Stimulated activated CD4-positive, alpha-beta T cell treated with anti-CD3 and anti-CD28 coated beads, Interleukin-12 subunit alpha, Interleukin-12 subunit beta, amount 100 ng/mL, for 48 hours (primary cell): ENCODE results near the gene NDUFV3.
"Not testable (repeated sequence)": the region's sequence is repeated elsewhere in the genome, so short reads cannot be mapped to it uniquely, and the experiment has no call there.

Experiments used
- DNase-seq, 3 donors: peaks; one replicate each; pipeline ENCODE4 v3.0.0-alpha.2; 2020; ENCODE audit warnings: low read depth in 2 of 3, low spot score in 1 of 3

NDUFV3 gene

GRCh38 chr21:42887326-42887725 is 5.8 kb upstream of the NDUFV3 start:
- no peak for DNase-seq

- DNase-seq: no peak
Measured at GRCh38 chr21:42892582-42892930, 553 bp upstream of the NDUFV3 start.

- DNase-seq: no peak
Measured at GRCh38 chr21:42900446-42900845, 7.3 kb downstream of the NDUFV3 start.

DNA sequence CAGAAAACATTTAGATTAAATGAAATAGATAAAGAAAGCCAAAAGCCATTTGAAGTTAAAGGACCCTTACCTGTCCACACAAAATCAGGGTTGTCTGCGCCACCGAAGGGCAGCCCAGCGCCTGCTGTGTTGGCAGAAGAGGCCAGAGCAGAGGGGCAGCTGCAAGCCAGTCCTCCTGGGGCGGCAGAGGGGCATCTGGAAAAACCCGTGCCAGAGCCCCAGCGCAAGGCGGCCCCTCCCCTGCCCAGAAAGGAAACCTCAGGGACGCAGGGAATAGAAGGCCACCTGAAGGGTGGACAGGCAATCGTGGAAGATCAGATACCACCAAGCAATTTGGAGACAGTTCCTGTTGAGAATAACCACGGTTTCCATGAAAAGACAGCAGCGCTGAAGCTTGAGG is 10.7 kb downstream of the NDUFV3 start:
- DNase-seq: no peak

DNA sequence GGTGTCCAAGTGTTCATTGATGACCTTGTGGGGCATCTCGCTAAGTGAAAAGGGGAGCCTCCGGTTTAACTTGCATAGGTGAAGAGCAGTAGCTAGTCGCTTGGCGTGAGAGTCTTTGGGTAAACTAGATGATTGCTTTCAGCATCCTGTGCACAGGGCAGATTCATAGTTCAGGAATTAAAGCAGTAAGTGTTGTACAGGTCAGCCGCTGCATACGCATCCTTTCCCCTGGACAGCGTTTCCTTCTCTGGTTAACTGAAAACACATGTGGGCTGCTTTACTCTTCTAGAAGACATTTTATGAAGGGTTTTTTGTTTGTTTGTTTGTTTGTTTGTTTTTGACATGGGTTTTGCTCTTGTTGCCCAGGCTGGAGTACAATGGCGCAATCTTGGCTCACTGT is 12.1 kb downstream of the NDUFV3 start:
- no peak for DNase-seq

DNA sequence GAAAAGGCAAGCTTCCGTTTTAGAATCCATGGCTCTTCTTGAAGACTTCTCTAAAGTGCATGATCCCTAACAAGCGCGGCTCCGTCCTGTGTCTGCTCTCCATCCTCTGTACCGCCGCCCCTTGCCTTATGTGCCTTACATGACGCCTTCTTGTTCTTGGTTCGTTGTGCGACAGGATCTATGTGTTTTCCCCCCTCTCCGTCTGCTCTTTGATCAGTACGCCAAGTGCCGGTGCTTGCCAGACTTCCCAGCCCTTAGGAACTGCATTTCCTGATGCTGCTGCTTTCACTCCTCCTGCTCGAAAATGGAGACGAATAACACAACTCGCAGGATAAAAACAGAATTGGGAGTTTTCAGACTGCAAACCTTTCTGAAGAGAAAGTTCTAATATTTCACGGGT is 13.1 kb downstream of the NDUFV3 start:
- DNase-seq: no peak

DNA sequence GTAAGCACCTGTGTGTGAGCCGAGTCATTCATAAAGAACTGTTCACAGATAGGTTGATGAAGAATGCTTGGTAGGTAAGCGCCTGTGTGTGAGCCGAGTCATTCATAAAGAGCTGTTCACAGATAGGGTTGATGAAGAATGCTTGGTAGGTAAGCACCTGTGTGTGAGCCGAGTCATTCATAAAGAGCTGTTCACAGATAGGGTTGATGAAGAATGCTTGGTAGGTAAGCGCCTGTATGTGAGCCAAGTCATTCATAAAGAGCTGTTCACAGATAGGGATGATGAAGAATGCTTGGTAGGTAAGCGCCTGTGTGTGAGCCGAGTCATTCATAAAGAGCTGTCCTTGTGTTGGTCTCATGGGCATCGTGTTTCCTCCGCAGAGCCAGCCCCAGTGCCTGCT is 15.4 kb downstream of the NDUFV3 start:
- DNase-seq: not testable (repeated sequence)

- not testable (repeated sequence) for DNase-seq
Measured at GRCh38 chr21:42911920-42912319, 18.8 kb downstream of the NDUFV3 start.

GRCh38 chr21:42913476-42913875 is 20.4 kb downstream of the NDUFV3 start:
- DNase-seq: no peak

GRCh38 chr21:42918291-42918690 is 25.2 kb downstream of the NDUFV3 start:
- no peak for DNase-seq

DNA sequence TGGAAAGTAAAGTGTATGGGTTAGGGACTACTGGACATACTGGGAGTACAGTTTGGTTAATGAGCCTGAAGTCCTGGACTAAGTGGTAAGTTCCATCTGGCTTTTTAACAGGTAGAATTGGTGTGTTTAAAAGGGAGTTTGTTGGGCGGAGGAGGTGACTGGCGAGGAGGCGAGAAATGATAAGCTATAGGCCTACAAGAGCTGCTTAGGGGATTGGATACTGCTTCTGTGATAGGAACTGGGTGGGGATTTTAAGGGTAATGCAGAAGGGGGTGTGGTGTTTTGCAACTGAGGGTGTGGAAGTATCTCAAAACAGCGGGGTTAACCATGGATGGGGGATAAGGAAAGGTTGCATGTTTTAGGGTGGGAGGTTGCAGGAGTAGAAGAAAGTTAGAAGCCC is 28.8 kb downstream of the NDUFV3 start:
- no peak for DNase-seq

- no peak for DNase-seq
Measured at GRCh38 chr21:42922918-42923317, 29.8 kb downstream of the NDUFV3 start.

- DNase-seq: peak; percentile 65 to 76 (median 68)
Measured at GRCh38 chr21:42923553-42924432, 30.7 kb downstream of the NDUFV3 start.

GRCh38 chr21:42924433-42924751 is 31.3 kb downstream of the NDUFV3 start:
- no peak for DNase-seq

GRCh38 chr21:42925114-42925926 is 32.2 kb downstream of the NDUFV3 start, which contains the start of gene ERVH48-1:
TSS of gene ERVH48-1 (minus strand) at chr21:42925630. CDS start at chr21:42919006, 6,624 bp downstream.
- DNase-seq: no peak

DNA sequence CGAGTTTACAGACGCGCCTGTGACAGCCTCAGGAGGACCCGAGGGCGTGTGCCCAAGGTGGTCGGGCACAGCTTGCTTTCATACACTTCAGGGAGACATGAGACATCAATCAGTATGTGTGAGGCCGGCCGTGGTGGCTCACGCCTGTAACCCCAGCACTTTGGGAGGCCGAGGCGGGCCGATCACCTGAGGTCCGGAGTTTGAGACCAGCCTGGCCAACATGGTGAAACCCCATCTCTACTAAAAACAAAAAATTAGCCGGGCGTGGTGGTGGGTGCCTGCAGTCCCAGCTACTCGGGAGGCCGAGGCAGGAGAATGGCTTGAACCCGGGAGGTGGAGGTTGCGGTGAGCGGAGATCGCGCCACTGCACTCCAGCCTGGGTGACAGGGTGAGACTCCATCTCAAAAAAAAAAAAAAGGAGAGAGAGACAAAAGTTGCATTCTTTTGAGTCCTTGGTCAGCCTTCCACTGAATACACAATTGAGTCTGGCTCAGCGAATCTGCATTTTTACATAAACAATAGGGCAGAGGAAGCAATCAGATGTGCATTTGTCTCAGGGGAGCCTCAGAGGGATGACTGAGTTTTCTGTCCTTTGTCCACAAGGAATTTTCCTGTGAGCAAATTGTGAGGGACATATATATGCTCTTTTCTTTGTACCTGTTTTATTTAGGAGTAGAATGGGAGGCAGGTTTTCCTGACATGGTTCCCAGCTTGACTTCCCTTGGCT is 34.5 kb downstream of the NDUFV3 start:
- DNase-seq: not testable (repeated sequence)

DNA sequence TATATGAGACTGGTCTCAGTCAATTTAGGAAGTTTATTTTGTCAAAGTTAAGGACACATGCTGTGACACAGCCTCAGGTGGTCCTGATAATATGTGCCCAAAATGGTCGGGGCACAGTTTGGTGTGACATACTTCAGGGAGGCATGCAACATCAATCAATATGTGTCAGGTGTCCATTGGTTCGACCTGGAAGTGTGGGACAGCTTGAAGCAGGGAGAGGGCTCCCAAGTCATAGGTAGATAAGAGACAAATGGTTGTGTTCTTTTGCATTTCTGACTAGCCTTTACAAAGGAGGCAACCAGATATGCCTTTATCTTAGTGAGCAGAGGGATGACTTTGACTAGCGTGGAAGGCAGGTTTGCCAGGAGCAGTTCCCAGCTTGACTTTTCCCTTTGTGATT is 36.9 kb downstream of the NDUFV3 start:
- DNase-seq: no peak

DNA sequence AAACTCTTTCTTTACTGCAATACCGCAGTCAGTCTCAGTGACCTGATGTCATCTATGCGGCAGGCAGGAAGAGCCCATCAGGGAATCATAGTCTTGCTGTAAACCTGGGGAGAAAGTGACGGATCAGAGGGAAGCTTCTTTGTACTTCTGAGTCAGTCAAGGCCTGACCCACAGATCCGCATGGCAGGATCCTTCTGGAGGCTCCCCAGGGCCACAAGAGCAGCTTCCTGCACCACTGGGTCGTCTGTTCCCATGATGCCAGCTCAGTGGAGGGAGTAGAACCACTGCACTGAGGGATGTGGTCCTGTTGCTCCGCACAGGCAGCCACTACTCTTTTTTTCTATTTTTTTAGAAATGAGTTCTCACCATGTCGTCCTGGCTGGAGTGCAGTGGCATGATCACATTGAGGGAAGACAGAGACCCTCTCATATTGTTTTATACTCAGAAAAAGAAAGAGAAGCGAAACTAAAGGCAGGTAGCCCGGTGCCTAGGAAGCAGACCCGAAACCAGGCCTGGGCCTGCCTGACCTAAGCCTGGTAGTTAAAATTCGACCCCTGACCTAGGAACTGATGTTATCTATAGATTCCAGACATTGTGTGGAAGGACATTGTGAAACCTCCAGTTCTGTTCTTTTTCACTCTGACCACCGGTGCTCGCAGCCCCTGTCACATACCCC is 38.6 kb downstream of the NDUFV3 start:
- no peak for DNase-seq

GRCh38 chr21:42932378-42933136 is 39.4 kb downstream of the NDUFV3 start:
- not testable (repeated sequence) for DNase-seq
